ENCODE results near the gene HSPB1.
A peak's percentile ranks its signal among the peaks of the same experiment; 100 is the strongest.
"Not testable (repeated sequence)": the region's sequence is repeated elsewhere in the genome, so short reads cannot be mapped to it uniquely, and the experiment has no call there.

The HSPB1 gene

DNA sequence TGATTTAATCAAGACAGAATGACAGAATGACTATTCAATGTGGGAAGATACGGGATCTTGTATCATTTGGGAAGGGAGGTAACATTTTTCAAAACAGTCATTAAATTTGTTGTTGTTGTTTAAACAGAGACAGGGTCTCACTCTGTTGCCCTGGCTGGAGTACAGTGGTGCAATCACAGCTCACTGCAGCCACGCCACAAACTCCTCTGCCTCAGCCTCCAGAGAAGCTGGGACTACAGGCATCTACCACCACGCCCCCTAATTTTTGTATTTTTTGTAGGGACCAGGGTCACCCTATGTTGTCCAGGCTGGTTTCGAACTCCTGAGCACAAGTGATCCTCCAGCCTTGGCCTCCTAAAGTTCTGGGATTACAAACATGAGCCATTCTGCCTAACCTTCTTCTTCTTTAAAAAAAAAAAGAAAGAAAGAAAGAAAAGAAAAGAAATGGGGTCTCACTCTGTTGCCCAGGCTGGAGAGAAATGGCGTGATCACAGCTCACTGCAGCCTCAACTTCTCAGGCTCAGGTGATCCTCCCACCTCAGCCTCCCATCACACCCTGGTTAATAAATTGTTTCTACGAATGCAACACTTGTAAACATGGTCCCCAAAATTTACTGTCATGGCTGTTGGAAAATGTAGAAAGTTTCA, 32.0 kb downstream of the HSPB1 start:
- DNase-seq = no peak

DNA sequence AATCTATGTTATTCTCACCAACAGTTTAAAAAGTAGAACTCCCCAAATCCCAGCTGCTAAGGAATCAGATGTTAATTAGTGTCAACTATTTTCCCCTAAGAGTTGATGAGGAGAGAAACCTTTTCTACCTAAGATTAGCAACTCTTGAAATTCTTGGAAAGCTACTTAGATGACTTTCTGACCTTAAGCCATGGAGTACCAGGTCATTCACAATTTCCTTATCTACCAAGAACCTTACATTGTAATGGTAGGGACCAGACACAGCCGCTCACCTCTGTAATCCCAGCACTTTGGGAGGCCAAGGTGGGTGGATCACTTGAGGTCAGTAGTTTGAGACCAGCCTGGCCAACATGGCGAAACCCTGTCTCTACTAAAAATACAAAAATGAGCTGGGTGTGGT, 32.9 kb downstream of the HSPB1 start:
- not testable (repeated sequence) for DNase-seq

DNA sequence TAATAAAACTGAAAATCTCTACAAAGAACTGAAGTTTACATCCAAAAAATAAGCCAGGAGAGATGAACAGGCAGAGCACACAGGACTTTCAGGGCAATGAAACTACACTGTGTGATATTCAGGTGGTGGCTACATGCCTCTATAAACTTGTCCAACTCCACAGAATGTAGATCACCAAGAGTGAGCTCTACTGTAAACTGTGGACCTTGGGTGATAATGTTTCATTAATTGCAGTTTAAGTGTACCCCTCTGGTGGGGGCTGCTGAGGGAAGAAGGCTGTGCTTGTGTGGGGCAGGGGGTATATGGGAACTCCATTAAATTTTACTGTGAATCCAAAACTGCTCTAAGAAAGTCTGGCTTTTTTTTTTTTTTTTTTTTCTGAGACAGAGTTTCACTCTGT, 33.6 kb downstream of the HSPB1 start:
- DNase-seq = no peak

DNA sequence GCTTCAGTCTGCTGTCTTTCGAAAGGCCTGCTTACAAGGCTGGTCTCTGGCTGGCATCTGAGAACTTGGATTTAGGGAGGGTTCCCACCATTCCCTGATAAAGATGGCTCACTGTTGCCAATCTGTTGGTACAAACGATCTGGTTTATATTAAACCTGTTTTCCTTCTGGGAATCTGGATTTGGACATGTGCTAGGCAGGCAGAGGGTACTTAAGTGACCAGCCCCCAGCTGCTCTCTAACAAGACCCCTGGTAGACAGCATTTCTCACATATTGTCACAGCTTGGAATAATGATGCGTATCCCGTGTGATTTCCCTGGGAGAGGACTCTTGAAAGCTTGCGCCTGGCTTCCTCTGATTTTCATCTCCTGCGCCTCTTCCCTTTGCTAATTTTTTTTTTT, 34.7 kb downstream of the HSPB1 start:
- DNase-seq = no peak

DNA sequence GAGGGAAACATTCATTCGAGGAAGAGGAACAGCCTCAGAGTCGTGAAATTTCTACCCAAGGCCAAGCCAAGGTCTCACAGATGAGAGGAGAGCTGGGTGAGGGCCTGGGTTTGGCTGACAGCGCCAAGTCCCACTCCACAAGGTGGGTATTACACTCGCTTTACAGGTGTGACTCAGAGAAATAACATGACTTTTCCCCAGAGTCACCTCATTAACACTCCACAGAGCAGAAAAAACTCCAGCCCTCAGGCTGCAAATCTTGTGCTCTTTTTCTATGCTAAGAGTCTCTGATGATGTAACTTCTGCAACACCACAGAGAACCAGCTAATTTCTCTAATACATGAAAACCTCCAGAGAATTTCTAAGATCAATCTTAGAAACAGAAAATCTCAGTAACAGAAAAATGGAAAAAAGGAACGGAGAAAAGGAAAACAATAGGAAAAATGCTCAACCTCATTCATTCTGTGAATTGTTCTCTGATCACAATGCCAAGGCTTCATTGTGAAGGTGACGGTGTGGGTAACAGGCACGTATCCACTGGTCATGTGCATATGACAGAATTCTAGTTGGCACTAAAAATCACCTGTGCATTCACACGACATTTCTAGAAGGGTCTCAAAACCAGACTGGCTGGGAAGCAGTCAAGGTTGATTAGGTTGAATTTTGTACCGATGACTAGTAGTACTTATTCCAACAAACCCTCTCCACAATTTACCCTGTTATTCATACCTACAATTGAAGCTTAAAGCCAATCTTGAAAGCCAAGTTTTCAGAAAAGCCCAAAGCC, 36.0 kb downstream of the HSPB1 start:
- DNase-seq = peak in 1 of 2 donors; percentile 34

DNA sequence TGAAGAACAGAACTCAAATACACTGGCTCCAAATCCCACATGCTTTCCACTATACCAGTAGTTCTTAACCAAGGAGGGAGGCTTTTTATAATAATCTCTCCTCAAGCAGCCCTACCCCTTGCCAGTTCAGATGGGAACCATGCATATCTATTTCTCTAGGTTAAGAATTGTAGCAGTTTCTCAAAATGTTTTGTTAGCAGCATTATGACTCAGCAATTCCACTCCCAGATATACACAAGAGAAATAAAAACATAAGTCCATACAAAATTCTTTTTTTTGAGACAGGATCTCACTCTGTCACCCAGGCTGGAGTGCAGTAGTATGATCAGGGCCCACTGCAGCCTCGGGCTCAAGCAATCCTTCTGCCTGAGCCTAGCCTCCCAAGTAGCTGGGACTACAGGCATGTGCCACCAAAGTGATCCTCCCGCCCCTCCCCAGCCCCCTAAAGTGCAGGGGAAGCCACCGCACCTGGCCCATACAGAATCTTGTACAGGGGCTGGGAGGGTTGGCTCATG, 38.2 kb downstream of the HSPB1 start:
- DNase-seq = no peak

DNA sequence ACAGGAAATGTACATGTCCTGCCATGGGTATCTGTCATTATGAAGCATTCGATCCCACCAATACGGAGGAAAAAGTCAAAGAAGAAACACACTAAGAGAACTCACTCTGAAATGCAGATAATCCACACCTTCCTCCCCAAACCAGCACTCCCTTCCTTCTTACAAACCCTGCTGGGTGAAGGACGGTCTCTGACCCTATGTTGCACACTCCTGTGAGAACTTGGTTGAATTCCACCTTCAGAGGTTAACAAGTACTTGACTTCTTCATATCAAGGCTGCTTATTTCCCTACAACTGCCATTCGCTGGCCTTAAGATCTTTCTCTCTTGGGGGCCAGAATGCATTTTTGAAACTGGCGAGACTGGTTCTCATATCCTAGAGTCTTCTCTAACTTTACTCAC, 39.7 kb downstream of the HSPB1 start:
- no peak for DNase-seq

DNA sequence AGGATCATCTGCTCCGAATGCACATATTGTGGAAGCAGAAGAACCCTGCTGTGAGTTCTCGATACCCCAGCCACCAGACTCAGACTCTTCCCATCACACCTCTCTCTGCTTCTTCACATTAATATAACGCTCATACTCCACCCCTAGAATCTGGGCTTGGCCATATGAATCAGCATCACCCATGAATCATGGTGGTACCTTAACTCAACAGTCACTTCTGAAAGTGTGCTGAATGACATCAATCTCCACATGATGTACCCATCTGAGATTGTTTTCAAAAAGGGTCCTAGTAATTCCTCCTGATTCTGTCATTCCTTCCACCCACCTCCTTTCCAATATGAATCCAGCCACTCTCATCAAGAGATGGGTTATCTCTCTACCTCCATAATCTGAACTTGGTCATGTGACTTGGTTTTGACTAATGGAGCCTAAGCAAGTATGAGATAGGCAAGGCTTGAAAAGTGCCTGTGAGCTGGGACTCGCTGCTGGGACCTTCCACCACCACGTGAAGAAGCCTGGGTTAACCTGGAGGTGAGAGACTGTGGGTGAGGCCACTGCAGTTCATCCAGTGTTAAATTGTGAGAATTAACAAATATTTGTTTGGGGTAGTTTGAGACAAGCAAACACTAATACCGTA, 40.9 kb downstream of the HSPB1 start:
- DNase-seq = no peak

DNA sequence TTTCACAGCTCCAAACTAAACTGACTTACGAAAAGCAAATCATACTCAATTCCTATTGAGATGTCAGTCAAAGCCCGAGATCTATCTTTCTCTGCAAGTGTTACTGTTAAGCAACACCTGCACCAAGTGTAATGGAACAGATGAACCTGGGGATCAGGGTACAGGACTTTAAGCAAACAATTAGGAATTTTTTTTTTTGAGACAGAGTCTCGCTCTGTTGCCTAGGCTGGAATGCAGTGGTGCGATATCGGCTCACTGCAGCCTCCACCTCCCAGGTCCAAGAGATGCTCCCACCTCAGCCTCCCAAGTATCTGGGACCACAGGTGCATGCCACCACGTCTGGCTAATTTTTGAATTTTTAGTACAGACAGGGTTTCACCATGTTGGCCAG, 41.5 kb downstream of the HSPB1 start:
- DNase-seq = no peak

DNA sequence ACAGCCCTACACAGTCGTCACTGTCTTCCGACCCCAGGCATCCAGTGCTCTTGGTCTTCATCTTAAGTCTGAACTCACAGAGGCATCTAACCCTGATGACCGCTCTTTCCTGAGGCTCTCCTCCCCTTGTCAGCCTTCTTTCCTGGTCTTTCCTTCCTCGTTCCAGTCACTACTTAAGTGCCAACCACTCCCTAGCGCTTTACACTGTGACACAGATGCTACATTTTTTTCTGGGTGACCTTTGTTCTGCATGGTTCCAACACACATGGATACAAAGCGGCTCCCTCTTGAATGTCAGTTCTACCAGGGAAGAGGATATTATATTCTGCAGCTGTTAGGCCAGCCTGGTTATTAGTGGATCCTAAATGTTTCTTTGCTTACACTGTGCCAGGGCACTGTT, 43.6 kb downstream of the HSPB1 start:
- no peak for DNase-seq

DNA sequence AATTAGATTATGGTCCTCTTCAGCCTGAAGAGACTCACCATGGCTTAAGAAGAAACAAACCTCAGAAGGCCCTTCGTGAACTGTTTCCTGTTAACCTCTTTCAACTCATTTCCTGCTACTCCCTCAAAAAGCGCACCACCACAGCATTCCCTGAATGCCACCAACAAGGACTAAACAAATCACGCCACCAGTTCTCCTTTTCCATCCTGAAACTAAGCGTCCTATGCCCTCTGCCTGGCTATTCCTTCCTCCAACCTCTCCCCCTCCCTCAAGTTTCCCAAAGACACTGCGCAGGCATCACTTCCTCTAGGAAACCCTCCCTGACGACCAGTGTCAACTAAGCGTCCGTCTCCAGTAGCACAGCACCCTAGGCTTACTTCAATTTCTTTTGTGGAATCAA, 44.3 kb downstream of the HSPB1 start:
- DNase-seq = peak in 1 of 2 donors; percentile 11

DNA sequence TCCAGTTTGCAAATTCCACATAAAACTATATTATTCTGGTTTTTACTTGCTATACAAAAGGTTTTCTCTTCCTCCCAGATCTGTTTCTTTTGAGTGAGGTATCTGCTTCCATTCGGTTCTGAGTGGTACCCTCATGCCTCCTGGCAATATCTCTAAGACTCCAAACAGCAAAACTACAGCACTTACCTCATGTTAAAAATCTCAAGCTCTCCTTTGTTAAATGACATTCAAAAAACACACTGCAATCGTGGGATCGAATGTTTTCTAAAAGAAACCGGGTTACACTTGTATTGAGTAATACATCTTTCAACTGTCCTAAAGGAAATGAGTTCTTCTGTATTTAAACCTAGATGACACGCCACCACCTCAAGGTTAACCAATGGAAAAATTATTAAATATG, 45.2 kb downstream of the HSPB1 start:
- DNase-seq = no peak

DNA sequence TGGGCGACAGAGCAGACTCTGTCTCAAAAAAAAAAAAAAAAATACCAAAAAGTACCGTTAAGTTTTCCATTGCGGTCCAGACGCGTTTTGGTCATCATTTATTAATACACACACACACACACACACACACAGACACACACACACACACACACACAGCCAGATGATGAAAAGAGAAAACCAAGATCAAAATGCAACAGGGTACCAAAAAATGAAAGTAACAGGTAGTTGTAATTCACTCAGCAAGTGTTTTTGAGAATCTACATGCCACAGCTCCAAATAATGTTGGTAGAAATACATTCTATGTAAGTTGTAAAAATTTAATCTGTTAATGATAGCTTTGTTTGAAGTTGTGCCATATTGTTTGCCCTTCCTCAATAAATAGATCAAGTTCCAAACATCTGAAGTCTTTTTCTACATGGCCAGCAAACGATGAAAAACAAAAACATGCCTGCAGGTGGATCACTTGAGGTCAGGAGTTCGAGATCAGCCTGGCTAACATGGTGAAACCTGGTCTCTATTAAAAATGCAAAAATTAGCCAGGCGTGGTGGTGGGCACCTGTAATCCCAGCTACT, 46.9 kb downstream of the HSPB1 start:
- no peak for DNase-seq

DNA sequence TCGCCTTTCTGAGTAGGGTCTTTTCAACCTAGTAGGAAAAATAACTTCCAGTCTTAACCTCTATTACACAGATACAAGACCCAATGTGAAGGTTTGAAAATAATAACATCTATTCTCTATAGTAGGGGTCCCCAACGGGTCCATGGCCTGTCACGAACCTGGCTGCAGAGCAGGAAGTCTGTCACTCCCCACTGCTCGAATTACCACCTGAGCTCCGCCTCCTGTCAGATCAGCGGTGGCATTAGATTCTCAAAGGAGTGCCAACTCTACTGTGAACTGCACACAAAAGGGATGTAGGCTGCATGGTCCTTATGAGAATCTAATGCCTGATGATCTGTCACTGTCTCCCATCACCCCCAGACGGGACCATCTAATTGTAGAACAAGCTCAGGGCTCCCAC, 48.9 kb downstream of the HSPB1 start:
- no peak for DNase-seq

DNA sequence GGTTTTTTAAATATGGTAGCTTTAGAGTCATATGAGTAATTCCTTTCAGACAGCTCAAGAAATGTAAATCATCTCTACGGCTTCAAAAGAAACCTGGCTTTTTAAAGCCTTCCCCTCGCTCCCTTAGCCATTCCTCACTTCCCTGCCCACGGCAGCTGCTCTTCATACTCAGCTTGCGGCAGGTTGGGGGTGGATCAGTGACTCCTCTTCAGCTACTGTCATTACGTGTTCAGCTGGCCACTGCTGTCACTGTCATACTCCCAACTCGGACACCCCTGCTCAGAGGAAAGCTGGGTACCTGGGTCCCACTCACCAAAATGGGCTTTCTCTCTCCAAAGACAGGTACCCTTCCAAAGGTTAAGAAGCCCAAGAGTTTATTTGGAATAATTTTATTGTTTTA, 49.7 kb downstream of the HSPB1 start:
- peak in 1 of 2 donors; percentile 42 for DNase-seq

DNA sequence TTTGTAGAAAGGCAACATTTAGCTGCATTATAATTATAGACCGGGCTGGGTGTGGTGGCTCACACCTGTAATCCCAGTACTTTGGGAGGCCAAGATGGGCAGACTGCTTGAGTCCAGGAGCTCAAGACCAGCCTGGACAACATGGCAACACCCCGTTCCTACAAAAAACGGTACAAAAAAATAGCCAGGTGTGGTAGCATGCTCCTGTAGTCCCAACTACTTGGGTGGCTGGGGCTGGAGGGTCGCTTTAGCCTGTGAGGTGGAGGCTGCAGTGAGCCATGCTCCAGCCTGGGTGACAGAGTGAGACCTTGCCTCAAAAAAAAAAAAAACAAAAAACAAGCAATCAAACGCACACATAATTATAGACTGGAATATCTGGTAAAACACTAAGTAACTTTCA, 51.3 kb downstream of the HSPB1 start:
- no peak for DNase-seq

Data from inflammatory macrophage (primary cell).